Activated T-cell treated with anti-CD3 and anti-CD28 coated beads, Interleukin-2, amount 50 U/mL, for 1 hour (primary cell): ENCODE results near the gene TNFRSF13B.
"Not testable (repeated sequence)": the region's sequence is repeated elsewhere in the genome, so short reads cannot be mapped to it uniquely, and the experiment has no call there.

Source experiments
- DNase-seq: peaks from one replicate; pipeline ENCODE4 v3.0.0-alpha.2; 2020

Gene TNFRSF13B

GRCh38 chr17:16924696-16925440 lies 47.0 kb downstream of the TNFRSF13B start:
- DNase-seq, result no peak

GRCh38 chr17:16923904-16924695 lies 47.8 kb downstream of the TNFRSF13B start:
- DNase-seq, result no peak

GRCh38 chr17:16923097-16923903 lies 48.6 kb downstream of the TNFRSF13B start:
- no peak for DNase-seq

GRCh38 chr17:16922386-16923096 lies 49.4 kb downstream of the TNFRSF13B start:
- DNase-seq, result no peak

GRCh38 chr17:16921451-16921850 lies 50.5 kb downstream of the TNFRSF13B start:
- DNase-seq, result not testable (repeated sequence)

- DNase-seq, result no peak
These were observed 51.3 kb downstream of the TNFRSF13B start for GRCh38 chr17:16920628-16921020.

- no peak for DNase-seq
These were observed 52.0 kb downstream of the TNFRSF13B start for GRCh38 chr17:16919663-16920627.

GRCh38 chr17:16918443-16918842 lies 53.5 kb downstream of the TNFRSF13B start:
- no peak for DNase-seq

- no peak for DNase-seq
These were observed 54.1 kb downstream of the TNFRSF13B start for GRCh38 chr17:16917671-16918394.

- DNase-seq, result no peak
These were observed 55.4 kb downstream of the TNFRSF13B start for GRCh38 chr17:16916557-16916920.

- no peak for DNase-seq
These were observed 56.0 kb downstream of the TNFRSF13B start for GRCh38 chr17:16915752-16916556.

GRCh38 chr17:16913463-16913862 lies 58.5 kb downstream of the TNFRSF13B start:
- no peak for DNase-seq

GRCh38 chr17:16912021-16912962 lies 59.6 kb downstream of the TNFRSF13B start:
- no peak for DNase-seq

GRCh38 chr17:16911141-16911937 lies 60.6 kb downstream of the TNFRSF13B start:
- peak; percentile 45 for DNase-seq

- no peak for DNase-seq
These were observed 61.6 kb downstream of the TNFRSF13B start for GRCh38 chr17:16910341-16910740.

- DNase-seq, result no peak
These were observed 62.3 kb downstream of the TNFRSF13B start for GRCh38 chr17:16909472-16910246.

- DNase-seq, result no peak
These were observed 63.6 kb downstream of the TNFRSF13B start for GRCh38 chr17:16908273-16908672.
